Subcutaneous adipose tissue (tissue), 4 donors: ENCODE results near the gene PTPRF. TPM values are rescaled to one million over a fixed set of nuclear protein-coding genes. Genes with fewer than 3 reads are reported as not detected.

ENCODE experiments used
- CTCF ChIP-seq: fragments of 450-650 bp; IDR thresholded peaks from one replicate; pipeline ENCODE4 v1.5.1; 2016; ENCODE audit warnings: low read depth, mild to moderate bottlenecking, control low read depth, antibody characterized with exemption, moderate library complexity
- total RNA-seq, 4 donors: library from RNA; depleted of rRNA; stranded (reverse); fragments of >200 nt; gene quantifications; one replicate each; pipeline ENCODE4 v1.1.0, GENCODE V29; 2016

Gene PTPRF
- total RNA-seq, 4 donors from 2014 or later = 99.4 to 416 (median 125) TPM

GRCh38 chr1:43549921-43550597 is 19.4 kb downstream of the PTPRF start:
- no peak for TF ChIP-seq CTCF

GRCh38 chr1:43550598-43551246 is 20.0 kb downstream of the PTPRF start:
- no peak for TF ChIP-seq CTCF

GRCh38 chr1:43551396-43551888 is 20.8 kb downstream of the PTPRF start:
- no peak for TF ChIP-seq CTCF

GRCh38 chr1:43552059-43552742 is 21.5 kb downstream of the PTPRF start:
- TF ChIP-seq CTCF = no peak

GRCh38 chr1:43552813-43553212 is 22.1 kb downstream of the PTPRF start:
- TF ChIP-seq CTCF = no peak

GRCh38 chr1:43554444-43554992 is 23.8 kb downstream of the PTPRF start:
- no peak for TF ChIP-seq CTCF

GRCh38 chr1:43556782-43557181 is 26.1 kb downstream of the PTPRF start:
- TF ChIP-seq CTCF = no peak
